Lower leg skin (tissue), 4 donors: Measurements from ENCODE around the gene SCP2. TPM values are rescaled to one million over a fixed set of nuclear protein-coding genes. Genes with fewer than 3 reads are reported as not detected.

ENCODE experiments used
- DNase-seq, 2 donors: peaks; one replicate each; pipeline ENCODE4 v3.0.0-alpha.2; 2019; ENCODE audit warnings: low spot score in 2 of 2
- H3K4me3 ChIP-seq: fragments of 200-600 bp; sonication (generic); 2 replicates; pipeline ENCODE4 v1.5.1; 2017; ENCODE audit warnings: mild to moderate bottlenecking, low read depth; ENCODE audit not compliant: poor library complexity, severe bottlenecking
- POLR2A ChIP-seq, 2 donors: fragments of 450-650 bp; IDR thresholded peaks; one replicate each; pipeline ENCODE4 v1.6.1; 2016 to 2017; ENCODE audit warnings: antibody characterized with exemption in 2 of 2, mild to moderate bottlenecking in 1 of 2, moderate library complexity in 1 of 2
- WGBS, 2 donors: methylation state at CpG; one replicate each; pipeline ENCODE4 v1.1.5; 2018; 5-methylcytosine and 5-hydroxymethylcytosine counted together
- intact Hi-C: fragments of 100-400 bp; cut with DNase I; formaldehyde crosslinking; loops from one replicate; pipeline ENCODE4 v1.15.0; 2023; ENCODE audit warnings: low total_unique reads
- total RNA-seq, 4 donors: library from RNA; depleted of rRNA; stranded (reverse); fragments of >200 nt; gene quantifications; one replicate each; pipeline ENCODE4 v1.1.0, GENCODE V29; 2016
- TF ChIP-seq, protein P1 (sequence below), 3 donors: fragments of 450-650 bp; IDR thresholded peaks; one replicate each; pipeline ENCODE4 v1.5.1; 2016; ENCODE audit warnings: antibody characterized with exemption in 3 of 3, mild to moderate bottlenecking in 3 of 3, moderate library complexity in 2 of 3

SCP2 gene
- total RNA-seq, 4 donors from 2014 or later, result 79.4 to 124 (median 106) TPM

- intact Hi-C loops, result no loop called here
- no peak for TF ChIP-seq POLR2A (IDR thresholded peaks at IDR 0.05)
- TF ChIP-seq, protein P1, sequence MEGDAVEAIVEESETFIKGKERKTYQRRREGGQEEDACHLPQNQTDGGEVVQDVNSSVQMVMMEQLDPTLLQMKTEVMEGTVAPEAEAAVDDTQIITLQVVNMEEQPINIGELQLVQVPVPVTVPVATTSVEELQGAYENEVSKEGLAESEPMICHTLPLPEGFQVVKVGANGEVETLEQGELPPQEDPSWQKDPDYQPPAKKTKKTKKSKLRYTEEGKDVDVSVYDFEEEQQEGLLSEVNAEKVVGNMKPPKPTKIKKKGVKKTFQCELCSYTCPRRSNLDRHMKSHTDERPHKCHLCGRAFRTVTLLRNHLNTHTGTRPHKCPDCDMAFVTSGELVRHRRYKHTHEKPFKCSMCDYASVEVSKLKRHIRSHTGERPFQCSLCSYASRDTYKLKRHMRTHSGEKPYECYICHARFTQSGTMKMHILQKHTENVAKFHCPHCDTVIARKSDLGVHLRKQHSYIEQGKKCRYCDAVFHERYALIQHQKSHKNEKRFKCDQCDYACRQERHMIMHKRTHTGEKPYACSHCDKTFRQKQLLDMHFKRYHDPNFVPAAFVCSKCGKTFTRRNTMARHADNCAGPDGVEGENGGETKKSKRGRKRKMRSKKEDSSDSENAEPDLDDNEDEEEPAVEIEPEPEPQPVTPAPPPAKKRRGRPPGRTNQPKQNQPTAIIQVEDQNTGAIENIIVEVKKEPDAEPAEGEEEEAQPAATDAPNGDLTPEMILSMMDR (IDR thresholded peaks at IDR 0.05), result no peak
- peak overlapping the region; percentile 58 for H3K4me3 ChIP-seq
- no peak for DNase-seq
- 13 to 14% methylated on average over 12 of the region's 12 CpGs for WGBS, 2 donors
Measured at GRCh38 chr1:52926864-52927211, 238 bp upstream of the SCP2 start.

- intact Hi-C loops, result no loop called here
- WGBS, 2 donors, result 13 to 25% methylated on average over 15 of the region's 15 CpGs
- no peak for DNase-seq
- peak overlapping the region; percentile 58 for H3K4me3 ChIP-seq
- TF ChIP-seq, protein P1 (IDR thresholded peaks at IDR 0.05), result no peak
- no peak for TF ChIP-seq POLR2A (IDR thresholded peaks at IDR 0.05)
Measured at GRCh38 chr1:52928015-52928404, 934 bp downstream of the SCP2 start.

DNA sequence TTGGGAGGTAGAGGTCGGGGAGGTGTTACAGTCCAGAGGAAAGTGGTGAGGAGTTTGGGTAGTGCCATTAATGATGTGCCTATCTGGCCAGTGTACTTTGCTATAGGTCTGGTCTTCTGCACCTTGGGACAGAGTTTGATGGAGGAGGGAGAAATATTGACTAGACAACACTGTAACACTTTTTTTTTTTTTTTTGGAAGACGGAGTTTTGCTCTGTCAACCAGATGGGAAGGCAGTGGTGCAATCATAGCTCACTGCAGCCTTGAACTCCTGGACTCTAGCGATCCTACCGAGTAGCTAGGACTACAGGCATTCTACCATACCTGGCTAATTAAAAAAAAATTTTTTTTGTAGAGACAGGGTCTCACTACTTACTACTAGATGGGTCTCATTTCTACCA lies 1.9 kb downstream of the SCP2 start:
- no peak overlapping the region for H3K4me3 ChIP-seq
- 93 to 96% methylated on average over 4 of the region's 4 CpGs for WGBS, 2 donors
- TF ChIP-seq, protein P1 (IDR thresholded peaks at IDR 0.05), result no peak
- no peak for TF ChIP-seq POLR2A (IDR thresholded peaks at IDR 0.05)
- no peak for DNase-seq
- intact Hi-C loops, result no loop called here

DNA sequence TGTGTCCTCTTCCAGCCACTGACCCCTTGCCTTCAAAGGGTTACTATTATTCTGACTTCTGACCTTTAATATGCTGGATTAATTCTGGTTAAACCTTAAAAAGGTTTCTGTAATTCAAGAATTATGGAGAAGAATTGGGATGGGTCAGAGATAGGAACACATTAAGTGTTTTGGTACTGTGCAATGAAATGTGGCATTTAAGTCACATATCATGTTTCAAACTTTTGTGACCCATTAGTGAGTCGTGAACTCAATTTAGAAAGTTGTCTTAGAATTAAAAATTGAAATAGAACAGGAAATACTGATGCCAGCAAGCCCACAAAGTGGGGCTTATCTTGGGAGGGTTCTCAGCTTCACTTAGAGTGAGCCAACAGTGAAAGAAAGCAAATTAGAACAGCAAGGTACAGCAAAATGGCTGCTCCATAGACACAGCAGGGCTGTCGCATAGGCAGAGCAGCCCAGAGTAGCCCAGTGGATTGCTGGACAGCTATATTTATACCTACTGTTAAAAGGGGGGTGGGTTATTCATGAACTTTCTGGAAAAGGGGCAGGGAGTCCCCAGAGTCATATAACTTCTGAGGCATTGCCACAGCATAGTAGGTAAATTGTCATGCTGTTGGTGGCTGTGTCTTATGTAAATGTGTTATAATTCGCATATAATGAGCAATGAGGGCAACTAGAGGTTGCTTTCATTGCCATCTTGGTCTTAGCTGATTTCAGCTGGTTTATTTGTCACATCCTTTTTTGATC lies 10.5 kb downstream of the SCP2 start:
- intact Hi-C loops, result no loop called here
- H3K4me3 ChIP-seq, result no peak overlapping the region
- WGBS, 2 donors, result 85 to 92% methylated on average over 3 of the region's 3 CpGs
- DNase-seq, result no peak
- TF ChIP-seq, protein P1 (IDR thresholded peaks at IDR 0.05), result no peak
- no peak for TF ChIP-seq POLR2A (IDR thresholded peaks at IDR 0.05)

- H3K4me3 ChIP-seq, result no peak overlapping the region
- no peak for TF ChIP-seq POLR2A (IDR thresholded peaks at IDR 0.05)
- TF ChIP-seq, protein P1 (IDR thresholded peaks at IDR 0.05), result no peak
- WGBS, 2 donors, result 96 to 100% methylated on average over 1 of the region's 1 CpG
- DNase-seq, result no peak
- intact Hi-C loops, result no loop called here
Measured at GRCh38 chr1:52938183-52938451, 11.0 kb downstream of the SCP2 start.

GRCh38 chr1:52943876-52944416 lies 16.9 kb downstream of the SCP2 start:
- DNase-seq, result no peak
- intact Hi-C loops, result no loop called here
- no peak for TF ChIP-seq POLR2A (IDR thresholded peaks at IDR 0.05)
- TF ChIP-seq, protein P1 (IDR thresholded peaks at IDR 0.05), result no peak
- H3K4me3 ChIP-seq, result no peak overlapping the region
- WGBS, 2 donors, result 62% methylated on average over 3 of the region's 3 CpGs
